GM21447 (cell line): ENCODE measurements around the gene STK24.

ENCODE experiments used
- ATAC-seq: cut with Tn5 transposase; IDR thresholded peaks from one replicate; pipeline ENCODE4 v1.9.1; 2021; ENCODE audit not compliant: unreplicated experiment

STK24 gene

GRCh38 chr13:98439126-98439828, 137.6 kb downstream of the STK24 start:
- ATAC-seq: no peak

DNA sequence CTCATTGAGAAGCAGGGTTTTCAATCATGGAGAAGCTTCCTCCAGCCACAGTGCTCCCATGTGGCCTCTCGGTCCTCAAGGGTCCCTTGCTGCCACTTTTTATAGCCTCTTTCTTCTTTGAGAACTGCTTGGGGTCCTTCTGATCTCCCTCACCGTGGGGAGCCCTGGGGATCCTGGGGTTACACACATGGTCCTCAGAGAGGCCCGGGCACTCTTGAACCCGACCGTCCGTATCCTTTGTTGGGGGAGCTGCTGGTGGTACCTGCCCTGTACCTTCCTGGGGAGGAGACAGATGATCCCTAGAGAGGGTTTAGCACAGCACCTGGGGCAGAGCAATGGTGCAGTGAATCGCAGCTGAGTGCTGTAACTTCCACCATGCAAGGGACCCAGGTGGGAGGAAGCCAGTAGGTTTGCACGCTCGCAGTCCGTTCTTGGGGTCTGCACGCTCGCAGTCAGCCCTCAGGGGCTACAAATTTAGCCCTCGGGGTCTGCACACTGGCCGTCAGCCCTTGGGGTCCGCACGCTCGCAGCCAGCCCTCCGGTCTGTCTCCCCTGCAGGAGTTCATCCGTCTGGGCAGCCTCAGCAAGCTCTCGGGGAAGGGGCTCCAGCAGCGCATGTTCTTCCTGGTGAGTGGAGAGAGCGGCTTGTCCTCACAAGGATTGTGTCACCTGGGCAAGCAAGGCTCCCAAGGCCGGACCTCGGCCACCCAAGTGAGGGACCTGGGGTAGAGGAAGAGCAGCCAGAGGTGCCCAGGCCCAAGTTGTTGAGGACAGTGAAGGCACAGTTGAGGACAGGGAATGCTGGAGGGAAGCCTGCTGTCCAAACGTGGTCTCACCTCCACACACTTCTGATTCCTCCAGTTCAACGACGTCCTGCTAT, 138.4 kb downstream of the STK24 start:
- no peak for ATAC-seq

GRCh38 chr13:98436233-98436910, 140.5 kb downstream of the STK24 start:
- ATAC-seq: no peak

GRCh38 chr13:98435376-98435775, 141.5 kb downstream of the STK24 start:
- no peak for ATAC-seq

DNA sequence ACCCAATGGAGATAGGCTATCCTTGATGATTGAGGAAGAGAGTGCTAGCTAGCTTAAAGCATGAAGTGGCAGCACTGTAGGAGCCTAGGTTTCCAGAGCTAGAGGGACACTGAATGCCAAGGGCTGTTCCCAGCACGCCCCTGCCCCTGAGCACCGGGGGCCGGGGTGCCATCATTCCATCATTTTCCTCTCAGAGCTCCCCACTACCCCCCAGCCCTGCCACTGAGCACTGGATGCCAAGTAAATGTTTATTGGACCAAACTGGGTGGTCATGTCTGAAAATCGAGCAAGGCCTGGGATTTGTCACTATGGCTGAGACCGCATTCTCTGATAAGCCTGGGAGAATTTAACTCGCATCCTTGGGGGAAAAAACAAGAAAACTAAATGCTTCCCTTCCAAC, 142.8 kb downstream of the STK24 start:
- ATAC-seq: no peak

GRCh38 chr13:98433654-98434053, 143.3 kb downstream of the STK24 start:
- no peak for ATAC-seq

GRCh38 chr13:98432638-98433037, 144.3 kb downstream of the STK24 start:
- ATAC-seq: no peak

GRCh38 chr13:98429977-98430736, 146.8 kb downstream of the STK24 start:
- no peak for ATAC-seq

GRCh38 chr13:98429531-98429930, 147.4 kb downstream of the STK24 start:
- no peak for ATAC-seq

DNA sequence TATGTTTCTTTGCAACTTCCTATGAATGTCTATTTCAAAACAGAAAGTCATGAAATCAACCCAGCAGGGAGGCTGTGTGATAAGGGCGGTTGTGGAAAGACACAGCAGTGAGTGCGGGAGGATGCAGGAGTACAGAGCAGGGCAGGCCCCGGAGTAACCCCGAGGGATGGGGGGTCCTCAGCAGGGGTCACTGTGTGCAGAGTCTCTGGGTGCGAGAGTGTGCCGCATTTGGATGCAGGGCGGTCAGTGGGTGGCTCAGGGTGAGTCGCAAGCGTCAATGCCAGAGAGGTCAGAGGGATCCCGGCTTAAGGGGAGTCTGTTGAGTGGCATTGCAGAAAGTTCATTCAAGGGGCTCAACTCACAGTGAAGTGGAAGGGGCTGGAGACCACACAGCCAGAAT, 147.8 kb downstream of the STK24 start:
- no peak for ATAC-seq

DNA sequence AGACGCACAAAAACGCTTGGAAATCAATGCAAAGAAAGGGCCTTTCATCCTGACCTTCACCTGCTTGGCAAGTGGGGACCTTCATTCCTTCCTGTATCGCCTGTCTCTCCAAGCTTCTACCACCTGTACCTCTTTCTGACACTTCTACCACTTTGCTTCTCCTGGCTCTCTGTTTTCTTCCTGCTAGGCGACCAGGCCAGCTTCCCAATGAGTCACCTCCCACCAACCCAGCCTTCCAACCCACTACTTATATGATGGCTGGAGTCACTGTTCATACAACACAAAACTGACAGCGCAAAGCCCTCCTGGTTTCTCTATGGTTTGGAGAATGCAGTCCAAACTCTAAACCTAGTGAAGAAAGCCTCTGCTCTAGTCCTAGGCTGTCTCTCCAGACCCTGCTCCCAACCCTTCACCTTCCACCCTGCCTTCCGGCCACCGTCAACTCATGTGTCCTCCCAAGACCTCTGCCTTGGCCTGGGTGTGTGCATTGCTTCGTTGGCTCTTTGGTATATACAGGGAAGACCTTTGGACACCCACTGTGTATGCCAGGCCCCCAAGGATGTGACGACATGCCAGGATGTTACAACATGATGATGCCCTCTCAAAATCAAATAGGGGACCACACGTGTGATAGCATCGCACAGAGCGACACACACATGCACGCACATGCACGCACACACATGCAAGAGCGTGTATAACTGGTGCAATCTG, 148.5 kb downstream of the STK24 start:
- no peak for ATAC-seq

DNA sequence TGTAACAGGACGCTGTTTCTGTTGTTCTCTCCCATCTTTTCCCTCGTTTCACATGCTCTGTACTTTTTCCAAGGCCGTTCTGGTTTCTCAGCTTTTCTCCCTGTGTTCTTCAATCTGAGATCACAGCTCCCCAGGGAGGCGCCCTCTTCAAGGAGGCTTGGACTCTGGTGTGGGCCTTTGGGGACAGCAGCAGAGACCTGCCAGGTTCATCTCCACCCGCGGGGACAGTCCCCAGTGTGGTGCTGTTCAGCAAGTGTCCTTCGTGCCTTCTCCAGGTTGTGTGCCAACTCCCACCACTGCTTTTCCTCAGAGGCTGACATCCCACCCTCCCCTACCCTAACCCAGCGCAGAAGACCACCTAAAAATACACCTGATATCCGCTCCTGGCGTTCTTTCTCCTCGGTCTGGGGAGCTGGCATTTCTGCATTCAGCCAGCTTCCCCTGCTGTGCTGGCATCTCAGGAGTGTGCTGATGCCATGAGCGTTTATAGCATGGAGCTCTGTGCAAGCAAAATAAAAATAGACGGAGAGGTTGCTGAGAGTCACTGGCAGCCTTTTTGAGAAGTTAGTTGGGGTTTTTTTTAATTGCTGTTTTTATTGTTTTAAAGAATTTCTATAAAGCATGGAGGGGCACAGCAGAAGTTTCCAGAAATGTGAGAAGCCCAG, 149.4 kb downstream of the STK24 start:
- no peak for ATAC-seq

DNA sequence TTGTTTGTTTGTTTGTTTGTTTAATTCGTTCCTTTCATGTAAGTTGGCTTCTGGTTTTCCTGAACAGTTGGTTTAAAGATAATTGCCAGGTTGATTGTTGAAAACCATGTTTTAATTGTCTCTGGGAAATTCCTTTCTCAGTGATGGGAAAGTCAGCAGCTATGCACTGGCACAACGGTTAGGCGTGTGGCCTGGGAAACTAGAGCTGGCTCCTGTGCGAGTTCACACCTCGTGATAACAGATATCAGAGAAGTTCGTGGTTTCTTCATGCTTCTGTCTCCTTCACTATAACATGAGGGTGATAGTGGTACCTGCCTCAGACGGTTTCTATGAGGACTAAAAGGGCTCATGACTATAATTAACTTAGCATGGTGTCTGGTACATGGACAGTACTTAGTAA, 153.5 kb downstream of the STK24 start:
- ATAC-seq: no peak

DNA sequence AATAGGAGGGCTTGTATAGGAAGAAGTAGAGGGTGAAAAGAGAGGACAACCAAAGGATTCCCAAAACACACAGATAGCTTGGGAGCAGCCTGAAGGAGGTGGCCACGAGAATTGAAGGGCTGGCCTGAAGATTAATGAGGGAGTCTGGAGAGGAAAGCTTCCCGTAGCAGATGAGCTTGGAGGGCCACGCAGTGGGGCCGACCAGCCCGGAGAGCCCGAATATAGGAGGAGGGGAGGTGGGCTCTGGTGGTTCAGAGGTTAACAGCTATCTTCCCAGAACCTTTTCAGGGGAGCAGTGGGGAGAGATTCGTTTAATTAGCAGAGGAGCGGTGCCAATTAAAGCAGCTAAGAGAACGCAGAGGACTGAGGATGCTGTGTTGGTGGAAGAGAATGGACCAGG, 154.9 kb downstream of the STK24 start:
- ATAC-seq: no peak

GRCh38 chr13:98420554-98421175, 156.2 kb downstream of the STK24 start:
- no peak for ATAC-seq

DNA sequence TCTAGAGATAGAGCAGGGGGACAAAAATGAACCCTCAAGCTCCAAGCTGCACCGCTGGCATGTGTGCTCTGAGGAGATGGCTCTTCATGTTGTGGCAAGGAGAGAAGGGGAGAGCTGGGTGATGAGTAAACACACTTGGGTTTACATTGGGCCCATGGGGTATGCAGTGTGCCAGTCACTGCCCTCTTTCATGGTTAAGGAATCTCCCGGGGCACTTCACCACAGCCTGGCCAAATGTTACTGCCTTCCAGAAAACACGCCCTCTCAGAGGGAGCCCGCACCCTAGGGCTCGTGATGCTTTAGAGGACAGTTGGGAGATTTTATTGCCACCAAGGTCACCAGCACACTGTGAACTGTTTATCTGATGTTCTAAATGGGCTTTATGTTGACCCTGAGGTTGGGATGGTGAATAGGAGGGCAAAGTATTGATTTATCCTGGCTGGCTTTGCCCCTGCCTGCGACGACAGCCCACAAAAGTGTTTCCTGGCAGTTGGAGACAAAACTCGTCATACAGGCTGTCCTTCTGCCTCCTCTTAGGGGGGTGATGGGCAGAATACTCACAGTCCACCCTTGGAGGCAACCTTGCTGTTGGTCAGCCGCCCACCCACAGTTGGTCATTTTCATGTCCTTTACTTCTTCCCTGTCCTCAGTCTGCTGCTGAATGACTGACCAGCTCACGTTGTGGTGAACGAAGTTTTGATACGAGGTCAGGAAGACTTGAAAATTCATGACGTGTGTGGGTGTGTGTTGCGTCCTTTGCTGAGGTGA, 156.9 kb downstream of the STK24 start:
- ATAC-seq: no peak

DNA sequence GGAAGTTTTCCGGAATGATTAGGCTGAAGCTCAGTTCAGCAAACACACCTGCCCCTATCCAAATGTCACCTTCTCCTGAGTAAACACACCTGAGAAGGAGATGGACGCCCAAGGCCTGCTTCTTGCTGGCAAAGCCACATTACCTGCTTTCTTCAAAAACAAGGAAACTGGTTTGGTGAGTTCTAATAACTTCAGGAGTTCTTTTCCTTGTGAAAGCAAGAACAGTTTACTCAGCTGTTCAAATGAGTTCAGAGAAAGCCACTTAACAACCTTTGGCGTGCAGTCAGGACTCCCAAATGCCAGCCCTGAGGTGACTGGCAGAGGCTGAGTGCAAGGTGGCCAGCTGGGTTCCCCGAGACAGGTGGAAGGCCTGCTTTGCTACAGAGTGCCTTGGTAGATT, 160.5 kb downstream of the STK24 start:
- no peak for ATAC-seq

- ATAC-seq: no peak
Observed at GRCh38 chr13:98415326-98416070, 161.4 kb downstream of the STK24 start.
